Chondrocyte (in vitro differentiated cells): Measurements from ENCODE around the gene ADAMTSL1. TPM values are rescaled to one million over a fixed set of nuclear protein-coding genes. Genes with fewer than 3 reads are reported as not detected.

Experiments used
- DNase-seq: peaks from one replicate; pipeline ENCODE4 v3.0.0; 2021; ENCODE audit warnings: mixed read lengths, low spot score
- H3K27ac Mint-ChIP-seq: one replicate; pipeline ENCODE4 v1.8.0; 2021; ENCODE audit warnings: mild to moderate bottlenecking, moderate library complexity, mixed read lengths; ENCODE audit not compliant: unreplicated experiment
- H3K27me3 Mint-ChIP-seq: 2 replicates; pipeline ENCODE4 v1.8.0; 2021; ENCODE audit warnings: low read depth, mixed read lengths
- H3K36me3 Mint-ChIP-seq: 2 replicates; pipeline ENCODE4 v1.8.0; 2021; ENCODE audit warnings: low read depth, mixed read lengths
- H3K4me1 Mint-ChIP-seq: 2 replicates; pipeline ENCODE4 v1.8.0; 2021; ENCODE audit warnings: low read depth, mild to moderate bottlenecking, mixed read lengths
- H3K4me3 Mint-ChIP-seq: one replicate; pipeline ENCODE4 v1.8.0; 2021; ENCODE audit warnings: mild to moderate bottlenecking, moderate library complexity, mixed read lengths; ENCODE audit not compliant: unreplicated experiment
- H3K9me3 Mint-ChIP-seq: 2 replicates; pipeline ENCODE4 v1.8.0; 2021; ENCODE audit warnings: low read depth, mixed read lengths
- total RNA-seq: library from RNA; stranded (reverse); gene quantifications from 3 replicates; pipeline ENCODE4 v1.2.1, GENCODE V29; 2021
- TF ChIP-seq, protein P1 (sequence below): fragments of 200-600 bp; sonication (generic); IDR thresholded peaks from 2 replicates; pipeline ENCODE4 v1.5.0; 2021; ENCODE audit warnings: antibody characterized with exemption, mild to moderate bottlenecking, moderate library complexity

ADAMTSL1 gene
- total RNA-seq, 1 donor from 2014 or later: 1.0 TPM

DNA sequence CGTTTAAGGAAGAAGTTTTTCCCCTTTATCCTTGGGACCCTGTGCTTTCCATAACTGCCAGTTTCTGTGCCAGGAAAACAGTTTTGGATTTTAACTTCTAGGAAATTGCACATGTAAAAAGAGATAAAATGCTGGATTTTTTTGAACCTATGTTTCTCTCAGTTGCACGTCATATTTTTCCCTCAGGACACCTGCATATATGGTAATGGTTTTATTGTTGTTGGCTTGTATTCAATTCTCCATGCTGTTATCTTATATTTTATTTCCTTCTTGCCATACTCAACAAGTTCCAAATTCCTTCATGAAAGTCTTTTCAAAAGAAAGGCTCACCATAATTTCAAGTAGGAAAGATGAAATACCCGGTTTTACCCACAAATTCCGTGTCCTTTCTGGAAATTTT, 7.9 kb upstream of the ADAMTSL1 start:
- H3K36me3 Mint-ChIP-seq: peaks cover 6% of the 10 kb centered on the region
- no peak overlapping the region for H3K4me3 Mint-ChIP-seq
- no peak for DNase-seq
- H3K27me3 Mint-ChIP-seq: no peaks in the 10 kb centered on the region
- TF ChIP-seq, protein P1, sequence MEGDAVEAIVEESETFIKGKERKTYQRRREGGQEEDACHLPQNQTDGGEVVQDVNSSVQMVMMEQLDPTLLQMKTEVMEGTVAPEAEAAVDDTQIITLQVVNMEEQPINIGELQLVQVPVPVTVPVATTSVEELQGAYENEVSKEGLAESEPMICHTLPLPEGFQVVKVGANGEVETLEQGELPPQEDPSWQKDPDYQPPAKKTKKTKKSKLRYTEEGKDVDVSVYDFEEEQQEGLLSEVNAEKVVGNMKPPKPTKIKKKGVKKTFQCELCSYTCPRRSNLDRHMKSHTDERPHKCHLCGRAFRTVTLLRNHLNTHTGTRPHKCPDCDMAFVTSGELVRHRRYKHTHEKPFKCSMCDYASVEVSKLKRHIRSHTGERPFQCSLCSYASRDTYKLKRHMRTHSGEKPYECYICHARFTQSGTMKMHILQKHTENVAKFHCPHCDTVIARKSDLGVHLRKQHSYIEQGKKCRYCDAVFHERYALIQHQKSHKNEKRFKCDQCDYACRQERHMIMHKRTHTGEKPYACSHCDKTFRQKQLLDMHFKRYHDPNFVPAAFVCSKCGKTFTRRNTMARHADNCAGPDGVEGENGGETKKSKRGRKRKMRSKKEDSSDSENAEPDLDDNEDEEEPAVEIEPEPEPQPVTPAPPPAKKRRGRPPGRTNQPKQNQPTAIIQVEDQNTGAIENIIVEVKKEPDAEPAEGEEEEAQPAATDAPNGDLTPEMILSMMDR: no peak
- H3K9me3 Mint-ChIP-seq: peaks cover 16% of the 10 kb centered on the region
- no peaks in the 10 kb centered on the region for H3K4me1 Mint-ChIP-seq
- H3K27ac Mint-ChIP-seq: no peak overlapping the region

DNA sequence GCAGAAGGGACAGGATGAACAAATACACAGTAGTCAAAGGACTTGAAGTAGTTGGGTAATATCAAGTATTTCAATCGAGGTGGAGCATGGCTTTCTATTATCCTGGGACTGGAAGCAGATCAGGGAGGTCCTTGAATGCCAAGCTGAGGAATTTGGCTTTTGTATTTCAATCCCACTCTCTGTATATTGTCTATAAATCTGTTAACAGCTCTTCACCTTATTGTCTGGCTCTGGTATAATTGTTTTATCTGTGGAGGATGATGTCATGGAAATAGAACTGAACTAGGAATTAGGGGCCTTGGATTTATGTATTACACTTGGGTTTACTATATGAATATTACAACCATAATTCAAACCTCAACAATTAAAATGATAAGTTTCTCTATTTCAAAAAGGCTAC, 6.3 kb upstream of the ADAMTSL1 start:
- DNase-seq: no peak
- no peak overlapping the region for H3K4me3 Mint-ChIP-seq
- TF ChIP-seq, protein P1: no peak
- no peaks in the 10 kb centered on the region for H3K27me3 Mint-ChIP-seq
- peaks cover 16% of the 10 kb centered on the region for H3K9me3 Mint-ChIP-seq
- peaks cover 6% of the 10 kb centered on the region for H3K36me3 Mint-ChIP-seq
- H3K27ac Mint-ChIP-seq: no peak overlapping the region
- no peaks in the 10 kb centered on the region for H3K4me1 Mint-ChIP-seq

DNA sequence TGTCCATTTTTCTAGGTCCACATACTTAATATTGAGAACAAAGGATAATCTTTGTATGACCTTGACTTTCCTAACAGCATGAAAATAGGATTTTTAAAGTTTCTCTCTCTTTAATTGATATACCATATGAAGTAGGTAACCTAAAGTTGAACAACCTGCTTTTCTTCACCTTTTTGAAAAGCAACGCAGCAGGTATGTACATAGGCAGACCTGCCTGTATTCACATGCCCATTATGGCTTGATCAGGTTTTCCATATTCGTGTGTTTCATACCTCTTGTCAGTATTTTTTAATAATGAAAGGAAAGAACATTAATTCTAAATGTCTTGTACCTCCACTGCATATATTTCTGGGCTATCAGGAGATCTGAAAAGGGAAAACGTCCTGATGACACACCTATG, 1.5 kb upstream of the ADAMTSL1 start:
- peaks cover 24% of the 10 kb centered on the region for H3K4me1 Mint-ChIP-seq
- no peak overlapping the region for H3K27ac Mint-ChIP-seq
- peaks cover 6% of the 10 kb centered on the region for H3K36me3 Mint-ChIP-seq
- H3K4me3 Mint-ChIP-seq: no peak overlapping the region
- no peak for DNase-seq
- no peaks in the 10 kb centered on the region for H3K27me3 Mint-ChIP-seq
- H3K9me3 Mint-ChIP-seq: peaks cover 13% of the 10 kb centered on the region
- TF ChIP-seq, protein P1: no peak

DNA sequence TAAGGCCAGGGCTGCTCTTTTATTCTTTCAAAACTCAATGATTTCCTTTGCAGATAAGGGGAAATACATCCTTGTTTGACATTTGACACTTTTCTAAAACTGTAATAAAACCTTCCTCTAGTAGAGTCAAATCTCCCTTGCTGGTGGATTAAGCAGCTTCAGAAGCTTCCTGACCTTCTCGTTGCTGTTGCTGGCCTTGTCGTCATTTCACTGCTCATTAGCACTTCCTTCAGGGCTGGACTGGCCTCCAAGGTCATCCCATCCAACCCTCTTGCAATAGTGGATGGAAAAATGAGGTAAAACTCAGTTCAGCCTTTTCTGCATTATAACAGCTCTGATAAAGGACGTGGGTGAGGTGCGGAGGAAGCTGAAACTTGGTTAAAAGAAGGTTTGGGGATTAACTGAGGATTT, 1.1 kb upstream of the ADAMTSL1 start:
- H3K4me3 Mint-ChIP-seq: no peak overlapping the region
- TF ChIP-seq, protein P1: no peak
- peaks cover 24% of the 10 kb centered on the region for H3K4me1 Mint-ChIP-seq
- H3K27ac Mint-ChIP-seq: no peak overlapping the region
- DNase-seq: no peak
- H3K9me3 Mint-ChIP-seq: peaks cover 13% of the 10 kb centered on the region
- H3K27me3 Mint-ChIP-seq: no peaks in the 10 kb centered on the region
- H3K36me3 Mint-ChIP-seq: peaks cover 6% of the 10 kb centered on the region

DNA sequence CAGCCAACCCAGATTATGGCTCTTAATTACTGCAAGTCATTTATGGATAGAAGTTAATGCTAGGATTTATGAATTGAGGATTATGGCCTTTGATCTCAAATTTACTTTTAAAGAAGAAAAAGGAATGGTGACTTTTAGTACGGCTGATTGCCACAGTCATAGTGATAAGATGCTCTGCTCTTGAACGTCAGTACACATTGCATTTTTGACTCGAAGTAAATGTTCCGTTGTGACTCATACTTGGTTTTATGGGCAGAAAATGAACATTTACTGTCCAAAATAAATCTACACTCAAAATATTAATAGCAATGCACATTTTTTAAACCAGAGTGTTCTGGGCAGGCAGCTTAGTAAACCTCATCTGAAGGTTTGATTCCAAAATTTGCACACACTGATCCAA, 830 bp downstream of the ADAMTSL1 start:
- peaks cover 32% of the 10 kb centered on the region for H3K4me1 Mint-ChIP-seq
- peaks cover 3% of the 10 kb centered on the region for H3K36me3 Mint-ChIP-seq
- no peaks in the 10 kb centered on the region for H3K27me3 Mint-ChIP-seq
- H3K27ac Mint-ChIP-seq: no peak overlapping the region
- DNase-seq: no peak
- H3K4me3 Mint-ChIP-seq: no peak overlapping the region
- H3K9me3 Mint-ChIP-seq: peaks cover 8% of the 10 kb centered on the region
- TF ChIP-seq, protein P1: no peak
